ENCODE measurements around the gene KRTAP12-3. TPM values are rescaled to one million over a fixed set of nuclear protein-coding genes. Genes with fewer than 3 reads are reported as not detected.
"Not testable (repeated sequence)": the region's sequence is repeated elsewhere in the genome, so short reads cannot be mapped to it uniquely, and the experiment has no call there.

KRTAP12-3 gene
- total RNA-seq, 3 donors from 2014 or later: not detected

DNA sequence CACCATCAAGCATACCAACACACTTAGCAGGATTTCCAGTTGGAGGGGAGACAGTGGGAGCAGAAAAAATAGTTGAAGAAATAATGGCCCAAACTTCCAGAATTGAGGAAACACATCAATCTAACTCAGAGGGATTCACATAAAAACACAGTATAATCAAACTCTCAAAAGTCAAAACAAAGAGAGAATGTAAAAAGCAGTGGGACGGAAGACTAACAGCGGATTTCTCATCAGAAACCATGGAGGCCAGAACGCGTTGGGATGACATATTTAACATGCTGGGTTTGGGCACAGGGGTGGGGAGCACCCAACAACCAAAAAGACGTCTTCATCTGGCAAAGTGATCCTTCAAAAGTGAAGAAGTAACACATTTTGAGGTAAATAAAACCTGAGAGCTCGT, 37.8 kb upstream of the KRTAP12-3 start:
- TF ChIP-seq, protein P1, sequence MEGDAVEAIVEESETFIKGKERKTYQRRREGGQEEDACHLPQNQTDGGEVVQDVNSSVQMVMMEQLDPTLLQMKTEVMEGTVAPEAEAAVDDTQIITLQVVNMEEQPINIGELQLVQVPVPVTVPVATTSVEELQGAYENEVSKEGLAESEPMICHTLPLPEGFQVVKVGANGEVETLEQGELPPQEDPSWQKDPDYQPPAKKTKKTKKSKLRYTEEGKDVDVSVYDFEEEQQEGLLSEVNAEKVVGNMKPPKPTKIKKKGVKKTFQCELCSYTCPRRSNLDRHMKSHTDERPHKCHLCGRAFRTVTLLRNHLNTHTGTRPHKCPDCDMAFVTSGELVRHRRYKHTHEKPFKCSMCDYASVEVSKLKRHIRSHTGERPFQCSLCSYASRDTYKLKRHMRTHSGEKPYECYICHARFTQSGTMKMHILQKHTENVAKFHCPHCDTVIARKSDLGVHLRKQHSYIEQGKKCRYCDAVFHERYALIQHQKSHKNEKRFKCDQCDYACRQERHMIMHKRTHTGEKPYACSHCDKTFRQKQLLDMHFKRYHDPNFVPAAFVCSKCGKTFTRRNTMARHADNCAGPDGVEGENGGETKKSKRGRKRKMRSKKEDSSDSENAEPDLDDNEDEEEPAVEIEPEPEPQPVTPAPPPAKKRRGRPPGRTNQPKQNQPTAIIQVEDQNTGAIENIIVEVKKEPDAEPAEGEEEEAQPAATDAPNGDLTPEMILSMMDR (IDR thresholded peaks at IDR 0.05): no peak
- no peaks in the 10 kb centered on the region for H3K36me3 ChIP-seq (ENCODE audit: low read depth)
- H3K9me3 ChIP-seq: peaks cover 19% of the 10 kb centered on the region
- H3K4me1 ChIP-seq (ENCODE audit: low read depth): peaks cover 4% of the 10 kb centered on the region
- intact Hi-C loops (cut with DNase I, micrococcal nuclease): no loop called here
- no peak overlapping the region for H3K4me3 ChIP-seq
- ATAC-seq: no peak
- DNase-seq: no peak

DNA sequence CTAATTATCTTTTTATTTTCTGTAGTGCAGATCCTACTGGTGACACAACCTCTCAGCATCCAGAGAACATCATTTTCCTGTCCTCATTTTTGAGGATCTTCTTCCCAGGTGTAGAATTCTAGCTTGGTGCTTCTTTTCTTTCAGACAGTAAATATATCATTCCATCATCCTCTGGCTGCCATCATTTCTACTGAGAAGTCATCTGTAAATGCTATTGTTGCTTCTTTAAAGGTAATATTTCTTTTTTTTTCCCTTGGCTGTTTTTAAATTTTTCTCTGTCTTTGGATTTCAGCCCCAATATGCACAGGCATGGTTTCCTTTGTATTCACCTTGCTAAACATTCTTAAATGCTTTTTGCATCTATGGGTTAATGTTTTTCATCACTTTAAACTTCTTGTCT, 34.2 kb upstream of the KRTAP12-3 start:
- ATAC-seq (no peak), DNase-seq (no peak)
- TF ChIP-seq, protein P1 (IDR thresholded peaks at IDR 0.05): no peak
- H3K4me1 ChIP-seq (ENCODE audit: low read depth): peaks cover 4% of the 10 kb centered on the region
- H3K9me3 ChIP-seq: peaks cover 19% of the 10 kb centered on the region
- H3K36me3 ChIP-seq (ENCODE audit: low read depth): no peaks in the 10 kb centered on the region
- intact Hi-C loops (cut with DNase I, micrococcal nuclease): no loop called here
- H3K4me3 ChIP-seq: no peak overlapping the region

DNA sequence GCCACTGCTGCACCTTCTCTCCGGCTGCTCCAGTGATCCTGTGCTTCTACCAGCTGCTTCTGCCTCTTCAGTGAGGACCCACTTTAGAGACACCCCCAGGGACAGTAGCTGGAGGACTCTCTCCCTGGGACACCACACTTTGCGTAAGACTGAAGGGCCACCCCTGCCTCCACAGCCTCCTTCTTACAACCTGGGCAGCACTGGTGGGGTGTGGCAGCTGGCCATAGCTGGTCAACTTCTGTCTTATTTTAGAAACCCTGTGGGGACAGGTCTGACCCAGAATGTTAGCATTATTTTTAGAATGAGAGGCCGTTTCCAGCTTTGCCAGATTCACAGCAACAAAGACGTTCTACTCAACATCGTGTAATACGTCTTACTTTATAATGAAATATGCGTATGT, 32.0 kb upstream of the KRTAP12-3 start:
- Histone ChIP-seq H3K36me3 (ENCODE audit: low read depth) (no peaks in the 10 kb centered on the region), H3K9me3 (peaks cover 14% of the 10 kb centered on the region), H3K4me1 (ENCODE audit: low read depth) (no peaks in the 10 kb centered on the region), H3K4me3 (no peak overlapping the region)
- TF ChIP-seq, protein P1 (IDR thresholded peaks at IDR 0.05): no peak
- intact Hi-C loops (cut with DNase I, micrococcal nuclease): no loop called here
- DNase-seq (no peak), ATAC-seq (no peak)

DNA sequence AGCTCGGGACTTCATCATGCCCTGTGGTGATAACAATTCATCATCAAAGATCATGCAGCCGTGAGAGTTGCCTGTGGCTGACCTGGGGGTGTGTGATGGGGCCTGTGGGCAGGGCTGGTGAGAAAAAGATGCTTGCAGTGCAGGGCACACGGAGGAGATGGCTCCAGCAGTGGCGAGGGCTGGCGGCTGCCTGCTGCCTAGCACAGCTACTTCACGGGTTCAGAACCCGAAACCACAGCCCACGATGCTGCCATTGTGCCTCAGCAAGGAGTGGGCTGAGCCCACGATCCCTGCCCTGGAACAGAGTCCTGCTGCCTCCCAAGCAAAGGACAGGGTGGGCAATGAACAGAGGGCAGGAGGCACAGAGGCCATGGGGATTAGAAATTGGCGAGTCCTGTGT, 31.5 kb upstream of the KRTAP12-3 start:
- H3K4me1 ChIP-seq (ENCODE audit: low read depth): no peaks in the 10 kb centered on the region
- peaks cover 15% of the 10 kb centered on the region for H3K9me3 ChIP-seq
- intact Hi-C loops (cut with DNase I, micrococcal nuclease): no loop called here
- DNase-seq: peak in 1 of 3 donors; percentile 41
- TF ChIP-seq, protein P1 (IDR thresholded peaks at IDR 0.05): no peak
- ATAC-seq: no peak
- no peak overlapping the region for H3K4me3 ChIP-seq
- no peaks in the 10 kb centered on the region for H3K36me3 ChIP-seq (ENCODE audit: low read depth)

DNA sequence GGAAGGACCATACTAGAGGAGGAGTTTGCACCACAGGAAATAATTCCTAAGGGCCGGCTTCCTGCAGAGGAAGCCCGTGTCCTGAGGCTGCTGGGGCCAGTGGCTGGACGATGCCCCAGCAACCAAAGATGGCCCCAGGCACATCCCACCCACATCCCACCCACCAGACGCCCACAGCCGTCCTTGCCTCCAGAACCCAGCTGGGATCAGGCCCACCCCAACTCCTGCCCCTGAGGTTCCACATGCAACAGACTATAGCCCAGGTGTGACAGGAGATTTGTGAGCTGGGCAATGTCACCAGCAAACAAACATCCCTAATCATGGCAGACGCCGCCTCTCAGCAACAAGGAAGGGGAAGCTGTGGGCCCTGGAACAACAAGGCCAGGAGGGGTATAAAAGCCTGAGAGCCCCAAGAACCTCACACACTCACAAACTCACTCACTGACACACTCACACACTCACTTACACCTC, 31.0 kb upstream of the KRTAP12-3 start, which contains the start of gene KRTAP10-9:
Gene KRTAP10-9, plus strand, starts transcription at position 421 of the 471 bp plus-strand sequence. CDS start 79 bp downstream, outside the sequence.
- ATAC-seq: no peak
- H3K9me3 ChIP-seq: peaks cover 18% of the 10 kb centered on the region
- TF ChIP-seq, protein P1 (IDR thresholded peaks at IDR 0.05): no peak
- no peaks in the 10 kb centered on the region for H3K4me1 ChIP-seq (ENCODE audit: low read depth)
- intact Hi-C loops (cut with DNase I, micrococcal nuclease): no loop called here
- DNase-seq: no peak
- no peaks in the 10 kb centered on the region for H3K36me3 ChIP-seq (ENCODE audit: low read depth)
- H3K4me3 ChIP-seq: no peak within 1 kb of the TSS

DNA sequence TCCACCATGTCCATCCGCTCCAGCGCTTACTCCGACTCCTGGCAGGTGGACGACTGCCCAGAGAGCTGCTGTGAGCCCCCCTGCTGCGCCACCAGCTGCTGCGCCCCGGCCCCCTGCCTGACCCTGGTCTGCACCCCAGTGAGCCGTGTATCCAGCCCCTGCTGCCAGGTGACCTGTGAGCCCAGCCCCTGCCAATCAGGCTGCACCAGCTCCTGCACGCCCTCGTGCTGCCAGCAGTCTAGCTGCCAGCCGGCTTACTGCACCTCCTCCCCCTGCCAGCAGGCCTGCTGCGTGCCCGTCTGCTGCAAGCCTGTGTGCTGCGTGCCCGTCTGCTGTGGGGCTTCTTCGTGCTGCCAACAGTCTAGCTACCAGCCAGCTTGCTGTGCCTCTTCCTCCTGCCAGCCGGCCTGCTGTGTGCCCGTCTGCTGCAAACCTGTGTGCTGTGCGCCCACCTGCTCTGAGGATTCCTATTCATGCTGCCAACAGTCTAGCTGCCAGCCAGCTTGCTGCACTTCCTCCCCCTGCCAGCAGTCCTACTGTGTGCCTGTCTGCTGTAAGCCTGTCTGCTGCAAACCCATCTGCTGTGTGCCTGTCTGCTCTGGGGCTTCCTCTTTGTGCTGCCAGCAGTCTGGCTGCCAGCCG, 30.4 kb upstream of the KRTAP12-3 start:
- intact Hi-C loops (cut with DNase I, micrococcal nuclease); H3K36me3 ChIP-seq (ENCODE audit: low read depth); H3K4me1 ChIP-seq (ENCODE audit: low read depth); H3K4me3 ChIP-seq; DNase-seq; ATAC-seq: not testable (repeated sequence)
- H3K9me3 ChIP-seq: peaks cover 24% of the 10 kb centered on the region

DNA sequence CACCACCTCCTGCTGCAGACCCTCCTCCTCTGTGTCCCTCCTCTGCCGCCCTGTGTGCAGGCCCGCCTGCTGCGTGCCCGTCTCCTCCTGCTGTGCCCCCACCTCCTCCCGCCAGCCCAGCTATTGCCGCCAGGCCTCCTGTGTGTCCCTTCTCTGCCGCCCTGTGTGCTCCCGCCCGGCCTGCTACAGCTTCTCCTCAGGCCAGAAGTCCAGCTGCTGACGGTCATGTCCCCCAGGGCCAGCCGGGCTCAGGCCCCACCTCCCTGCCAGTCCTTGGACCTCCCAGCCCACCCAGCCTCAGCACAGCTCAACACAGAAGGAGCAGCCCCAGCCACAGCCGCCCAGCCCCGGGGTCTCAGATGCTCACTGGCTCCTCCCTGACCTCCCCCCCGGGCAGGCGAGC, 29.9 kb upstream of the KRTAP12-3 start:
- H3K4me1 ChIP-seq (ENCODE audit: low read depth); DNase-seq; ATAC-seq; intact Hi-C loops (cut with DNase I, micrococcal nuclease); H3K4me3 ChIP-seq; H3K36me3 ChIP-seq (ENCODE audit: low read depth): not testable (repeated sequence)
- H3K9me3 ChIP-seq: peaks cover 22% of the 10 kb centered on the region

Data from mucosa of descending colon (tissue), 3 donors.